ENCODE measurements around the gene ISG15. TPM values are rescaled to one million over a fixed set of nuclear protein-coding genes. Genes with fewer than 3 reads are reported as not detected.

ISG15 gene
- polyA plus RNA-seq, 1 of the 3 experiments (the other 2 are of a cell fraction), result 28.6 TPM

DNA sequence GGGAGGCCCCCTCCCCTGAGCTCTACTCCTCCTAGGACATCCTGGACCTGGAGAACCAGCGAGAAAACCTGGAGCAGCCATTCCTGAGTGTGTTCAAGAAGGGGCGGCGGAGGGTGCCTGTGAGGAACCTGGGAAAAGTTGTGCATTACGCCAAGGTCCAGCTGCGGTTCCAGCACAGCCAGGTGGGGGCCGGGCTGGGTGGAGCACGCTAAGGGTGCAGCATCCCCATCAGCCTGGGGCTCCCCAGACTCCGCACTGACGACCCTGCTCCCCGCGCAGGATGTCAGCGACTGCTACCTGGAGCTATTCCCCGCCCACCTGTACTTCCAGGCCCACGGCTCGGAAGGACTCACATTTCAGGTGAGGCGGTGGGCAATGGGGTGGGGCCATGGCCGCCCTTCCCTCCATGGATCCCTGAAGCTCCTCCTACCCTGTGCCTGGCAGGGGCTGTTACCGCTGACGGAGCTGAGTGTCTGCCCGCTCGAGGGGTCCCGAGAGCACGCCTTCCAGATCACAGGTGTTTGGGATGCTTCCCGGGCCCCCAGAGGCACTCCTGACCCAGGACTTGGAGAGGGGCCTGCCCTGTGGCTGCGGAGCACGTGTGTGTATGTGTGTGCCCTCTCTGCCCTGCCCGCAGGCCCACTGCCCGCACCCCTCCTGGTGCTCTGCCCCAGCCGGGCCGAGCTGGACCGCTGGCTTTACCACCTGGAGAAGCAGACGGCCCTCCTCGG is 42.9 kb upstream of the ISG15 start (continued):
- TF ChIP-seq, protein P1, sequence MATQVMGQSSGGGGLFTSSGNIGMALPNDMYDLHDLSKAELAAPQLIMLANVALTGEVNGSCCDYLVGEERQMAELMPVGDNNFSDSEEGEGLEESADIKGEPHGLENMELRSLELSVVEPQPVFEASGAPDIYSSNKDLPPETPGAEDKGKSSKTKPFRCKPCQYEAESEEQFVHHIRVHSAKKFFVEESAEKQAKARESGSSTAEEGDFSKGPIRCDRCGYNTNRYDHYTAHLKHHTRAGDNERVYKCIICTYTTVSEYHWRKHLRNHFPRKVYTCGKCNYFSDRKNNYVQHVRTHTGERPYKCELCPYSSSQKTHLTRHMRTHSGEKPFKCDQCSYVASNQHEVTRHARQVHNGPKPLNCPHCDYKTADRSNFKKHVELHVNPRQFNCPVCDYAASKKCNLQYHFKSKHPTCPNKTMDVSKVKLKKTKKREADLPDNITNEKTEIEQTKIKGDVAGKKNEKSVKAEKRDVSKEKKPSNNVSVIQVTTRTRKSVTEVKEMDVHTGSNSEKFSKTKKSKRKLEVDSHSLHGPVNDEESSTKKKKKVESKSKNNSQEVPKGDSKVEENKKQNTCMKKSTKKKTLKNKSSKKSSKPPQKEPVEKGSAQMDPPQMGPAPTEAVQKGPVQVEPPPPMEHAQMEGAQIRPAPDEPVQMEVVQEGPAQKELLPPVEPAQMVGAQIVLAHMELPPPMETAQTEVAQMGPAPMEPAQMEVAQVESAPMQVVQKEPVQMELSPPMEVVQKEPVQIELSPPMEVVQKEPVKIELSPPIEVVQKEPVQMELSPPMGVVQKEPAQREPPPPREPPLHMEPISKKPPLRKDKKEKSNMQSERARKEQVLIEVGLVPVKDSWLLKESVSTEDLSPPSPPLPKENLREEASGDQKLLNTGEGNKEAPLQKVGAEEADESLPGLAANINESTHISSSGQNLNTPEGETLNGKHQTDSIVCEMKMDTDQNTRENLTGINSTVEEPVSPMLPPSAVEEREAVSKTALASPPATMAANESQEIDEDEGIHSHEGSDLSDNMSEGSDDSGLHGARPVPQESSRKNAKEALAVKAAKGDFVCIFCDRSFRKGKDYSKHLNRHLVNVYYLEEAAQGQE (IDR thresholded peaks at IDR 0.05; ENCODE audit: low read depth, low read length), result no peak

DNA sequence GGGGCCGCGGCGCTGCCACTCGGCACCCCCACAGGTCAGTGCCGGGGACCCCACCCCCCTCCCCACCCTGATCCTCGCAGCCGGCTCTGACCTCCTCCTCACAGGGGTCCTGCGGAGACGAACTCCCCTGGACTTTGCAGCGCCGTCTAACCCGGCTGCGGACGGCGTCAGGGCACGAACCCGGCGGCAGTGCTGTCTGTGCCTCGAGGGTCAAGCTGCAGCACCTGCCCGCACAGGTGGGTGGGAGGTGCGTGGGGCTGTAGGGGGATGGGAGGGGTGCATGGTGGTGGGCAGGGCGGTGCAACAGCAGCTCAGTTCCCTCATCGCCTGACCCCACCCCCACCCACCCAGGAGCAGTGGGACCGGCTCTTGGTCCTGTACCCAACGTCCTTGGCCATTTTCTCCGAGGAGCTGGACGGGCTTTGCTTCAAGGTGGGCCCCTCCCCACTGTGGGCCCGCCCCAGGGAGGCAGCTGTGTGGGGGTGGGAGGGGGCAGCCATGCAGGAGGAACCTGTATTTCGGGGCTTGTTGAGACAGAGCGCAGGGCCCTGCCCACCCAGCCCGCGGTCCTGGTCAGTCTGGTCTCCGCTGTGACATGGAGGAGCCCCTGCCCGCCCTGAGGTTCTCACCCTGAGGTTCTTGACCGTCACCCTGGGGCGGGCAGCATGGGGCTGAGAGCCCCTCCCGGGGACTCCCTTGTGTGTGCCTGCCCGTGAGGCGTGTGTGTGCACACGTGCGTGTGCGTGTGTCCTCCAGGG is 42.1 kb upstream of the ISG15 start:
- H3K27ac ChIP-seq (ENCODE audit: low read depth in 2 of 2, low read length in 1 of 2), result no peak overlapping the region
- no peak overlapping the region for H3K4me3 ChIP-seq (ENCODE audit: low read depth in 2 of 2, low read length in 1 of 2)
- H3K9me3 ChIP-seq, result no peaks in the 10 kb centered on the region
- H3F3A ChIP-seq (replicated peaks; ENCODE audit: insufficient read depth), result peaks cover 3% of the 10 kb centered on the region
- H3K79me2 ChIP-seq (ENCODE audit: insufficient read depth), result no peaks in the 10 kb centered on the region
- H3K4me1 ChIP-seq (ENCODE audit: control insufficient read depth in 1 of 2, insufficient read depth in 2 of 2, low read depth in 1 of 2, low read length in 1 of 2), result peaks cover 0 to 7% of the 10 kb centered on the region in 2 experiments; a peak in 1 of 4 replicates
- CTCF ChIA-PET, result interaction anchor here (0.9 to 1.8 kb wide), 7 partner anchors 12 to 101 kb away, joined by 3 to 7 read pairs (median 4); partner anchors contain the start of gene NOC2L
- no peaks in the 10 kb centered on the region for H3K36me3 ChIP-seq (replicated peaks in 1 of 2; ENCODE audit: control insufficient read depth in 1 of 2, insufficient read depth in 2 of 2, low read length in 1 of 2)
- H4K20me1 ChIP-seq (ENCODE audit: insufficient read depth), result no peaks in the 10 kb centered on the region
- DNase-seq, result no peak
- no peak overlapping the region for H3K9ac ChIP-seq
- H2AFZ ChIP-seq (ENCODE audit: low read depth), result no peak overlapping the region
- POLR2A ChIA-PET, result interaction anchor here (0.6 to 1.0 kb wide), 2 partner anchors 12 to 66 kb away, joined by 4 read pairs; partner anchors contain the start of gene NOC2L
- H3K9me2 ChIP-seq, result no peaks in the 10 kb centered on the region
- no peaks in the 10 kb centered on the region for H3K27me3 ChIP-seq (ENCODE audit: insufficient read depth)
- H3K4me2 ChIP-seq, result no peak overlapping the region
- WGBS (ENCODE audit: low lambda C conversion rate), result 26% methylated on average over 9 of the region's 42 CpGs
- TF ChIP-seq JUND (IDR thresholded peaks at IDR 0.05), result no peak
- TF ChIP-seq, protein P2, sequence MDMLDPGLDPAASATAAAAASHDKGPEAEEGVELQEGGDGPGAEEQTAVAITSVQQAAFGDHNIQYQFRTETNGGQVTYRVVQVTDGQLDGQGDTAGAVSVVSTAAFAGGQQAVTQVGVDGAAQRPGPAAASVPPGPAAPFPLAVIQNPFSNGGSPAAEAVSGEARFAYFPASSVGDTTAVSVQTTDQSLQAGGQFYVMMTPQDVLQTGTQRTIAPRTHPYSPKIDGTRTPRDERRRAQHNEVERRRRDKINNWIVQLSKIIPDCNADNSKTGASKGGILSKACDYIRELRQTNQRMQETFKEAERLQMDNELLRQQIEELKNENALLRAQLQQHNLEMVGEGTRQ (IDR thresholded peaks at IDR 0.05; ENCODE audit: borderline replicate concordance, low read depth, low read length), result no peak
- TF ChIP-seq, protein P1 (IDR thresholded peaks at IDR 0.05; ENCODE audit: low read depth, low read length), result no peak
- no peak for TF ChIP-seq EZH2phosphoT487 (IDR thresholded peaks at IDR 0.05; ENCODE audit: borderline replicate concordance, low read depth)
- TF ChIP-seq CHD2 (IDR thresholded peaks at IDR 0.05; ENCODE audit: low read length, partially characterized antibody), result no peak
- no peak for TF ChIP-seq EP300 (IDR thresholded peaks at IDR 0.05; ENCODE audit: borderline replicate concordance in 1 of 2, low read depth in 1 of 2, low read length in 1 of 2)
- TF ChIP-seq, protein P3, sequence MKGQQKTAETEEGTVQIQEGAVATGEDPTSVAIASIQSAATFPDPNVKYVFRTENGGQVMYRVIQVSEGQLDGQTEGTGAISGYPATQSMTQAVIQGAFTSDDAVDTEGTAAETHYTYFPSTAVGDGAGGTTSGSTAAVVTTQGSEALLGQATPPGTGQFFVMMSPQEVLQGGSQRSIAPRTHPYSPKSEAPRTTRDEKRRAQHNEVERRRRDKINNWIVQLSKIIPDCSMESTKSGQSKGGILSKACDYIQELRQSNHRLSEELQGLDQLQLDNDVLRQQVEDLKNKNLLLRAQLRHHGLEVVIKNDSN (IDR thresholded peaks at IDR 0.05; ENCODE audit: borderline replicate concordance, low read depth), result no peak
- TF ChIP-seq SIN3A (IDR thresholded peaks at IDR 0.05; ENCODE audit: borderline replicate concordance, low read depth, low read length), result no peak
- no peak for TF ChIP-seq MEF2A (IDR thresholded peaks at IDR 0.05; ENCODE audit: borderline replicate concordance, low read depth)
- TF ChIP-seq ELF1 (IDR thresholded peaks at IDR 0.05), result no peak
- TF ChIP-seq, protein P4, sequence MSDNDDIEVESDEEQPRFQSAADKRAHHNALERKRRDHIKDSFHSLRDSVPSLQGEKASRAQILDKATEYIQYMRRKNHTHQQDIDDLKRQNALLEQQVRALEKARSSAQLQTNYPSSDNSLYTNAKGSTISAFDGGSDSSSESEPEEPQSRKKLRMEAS (IDR thresholded peaks at IDR 0.05; ENCODE audit: low read depth), result no peak
- TF ChIP-seq, protein P5, sequence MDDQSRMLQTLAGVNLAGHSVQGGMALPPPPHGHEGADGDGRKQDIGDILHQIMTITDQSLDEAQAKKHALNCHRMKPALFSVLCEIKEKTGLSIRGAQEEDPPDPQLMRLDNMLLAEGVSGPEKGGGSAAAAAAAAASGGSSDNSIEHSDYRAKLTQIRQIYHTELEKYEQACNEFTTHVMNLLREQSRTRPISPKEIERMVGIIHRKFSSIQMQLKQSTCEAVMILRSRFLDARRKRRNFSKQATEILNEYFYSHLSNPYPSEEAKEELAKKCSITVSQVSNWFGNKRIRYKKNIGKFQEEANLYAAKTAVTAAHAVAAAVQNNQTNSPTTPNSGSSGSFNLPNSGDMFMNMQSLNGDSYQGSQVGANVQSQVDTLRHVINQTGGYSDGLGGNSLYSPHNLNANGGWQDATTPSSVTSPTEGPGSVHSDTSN (IDR thresholded peaks at IDR 0.05), result no peak
- TF ChIP-seq POLR2AphosphoS5 (IDR thresholded peaks at IDR 0.05; ENCODE audit: low read depth, low read length), result no peak
- TF ChIP-seq RCOR1 (IDR thresholded peaks at IDR 0.05; ENCODE audit: low read length), result no peak
- TF ChIP-seq RAD21 (IDR thresholded peaks at IDR 0.05; ENCODE audit: low read length), result no peak
- TF ChIP-seq, protein P6, sequence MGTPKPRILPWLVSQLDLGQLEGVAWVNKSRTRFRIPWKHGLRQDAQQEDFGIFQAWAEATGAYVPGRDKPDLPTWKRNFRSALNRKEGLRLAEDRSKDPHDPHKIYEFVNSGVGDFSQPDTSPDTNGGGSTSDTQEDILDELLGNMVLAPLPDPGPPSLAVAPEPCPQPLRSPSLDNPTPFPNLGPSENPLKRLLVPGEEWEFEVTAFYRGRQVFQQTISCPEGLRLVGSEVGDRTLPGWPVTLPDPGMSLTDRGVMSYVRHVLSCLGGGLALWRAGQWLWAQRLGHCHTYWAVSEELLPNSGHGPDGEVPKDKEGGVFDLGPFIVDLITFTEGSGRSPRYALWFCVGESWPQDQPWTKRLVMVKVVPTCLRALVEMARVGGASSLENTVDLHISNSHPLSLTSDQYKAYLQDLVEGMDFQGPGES (IDR thresholded peaks at IDR 0.05; ENCODE audit: low read depth, low read length), result no peak
